Right renal cortex interstitium (tissue), 3 donors: ENCODE results near the gene HPS6. TPM values are rescaled to one million over a fixed set of nuclear protein-coding genes. Genes with fewer than 3 reads are reported as not detected.

Experiments used
- DNase-seq, 3 donors: peaks; one replicate each; pipeline ENCODE4 v3.0.0-alpha.2; 2013; ENCODE audit warnings: low read depth in 3 of 3, low spot score in 2 of 3
- polyA plus RNA-seq, 3 donors: library from polyadenylated mRNA; unstranded; fragments of 120-200 nt; gene quantifications; one replicate each; pipeline ENCODE4 v1.2.1, GENCODE V29; 2013; ENCODE audit not compliant: insufficient read length in 3 of 3

Gene HPS6
- polyA plus RNA-seq, 3 donors = 10.0 to 12.5 (median 11.2) TPM

DNA sequence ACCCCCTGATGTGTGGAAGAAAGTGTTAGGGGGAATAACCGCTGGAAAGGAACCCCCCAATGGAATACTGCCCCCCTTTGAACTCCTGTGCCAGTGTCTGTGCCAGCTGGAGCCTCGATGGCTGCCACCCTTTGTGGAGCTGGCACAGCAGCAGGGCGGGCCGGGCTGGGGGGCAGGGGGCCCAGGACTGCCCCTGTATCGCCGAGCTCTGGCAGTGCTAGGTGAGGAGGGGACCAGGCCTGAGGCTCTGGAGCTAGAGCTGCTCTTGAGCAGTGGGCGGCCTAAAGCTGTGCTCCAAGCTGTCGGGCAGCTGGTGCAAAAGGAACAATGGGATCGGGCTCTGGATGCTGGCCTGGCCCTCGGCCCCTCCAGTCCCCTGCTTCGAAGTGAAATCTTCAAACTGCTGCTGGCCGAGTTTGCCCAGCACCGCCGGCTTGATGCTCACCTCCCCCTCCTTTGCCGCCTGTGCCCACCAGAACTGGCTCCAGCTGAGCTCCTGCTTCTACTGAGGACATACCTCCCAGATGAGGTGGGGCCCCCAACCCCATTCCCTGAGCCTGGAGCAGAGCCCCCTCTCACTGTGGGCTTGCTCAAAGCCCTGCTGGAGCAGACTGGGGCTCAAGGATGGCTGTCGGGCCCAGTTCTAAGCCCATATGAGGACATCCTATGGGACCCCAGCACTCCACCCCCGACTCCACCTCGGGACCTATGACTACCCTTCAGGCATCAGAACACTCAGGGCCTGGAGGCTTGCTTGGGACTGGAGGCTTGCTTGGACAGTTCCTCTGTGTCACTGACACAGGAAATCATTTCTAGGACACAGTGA is 2.2 kb downstream of the HPS6 start:
- DNase-seq = no peak

DNA sequence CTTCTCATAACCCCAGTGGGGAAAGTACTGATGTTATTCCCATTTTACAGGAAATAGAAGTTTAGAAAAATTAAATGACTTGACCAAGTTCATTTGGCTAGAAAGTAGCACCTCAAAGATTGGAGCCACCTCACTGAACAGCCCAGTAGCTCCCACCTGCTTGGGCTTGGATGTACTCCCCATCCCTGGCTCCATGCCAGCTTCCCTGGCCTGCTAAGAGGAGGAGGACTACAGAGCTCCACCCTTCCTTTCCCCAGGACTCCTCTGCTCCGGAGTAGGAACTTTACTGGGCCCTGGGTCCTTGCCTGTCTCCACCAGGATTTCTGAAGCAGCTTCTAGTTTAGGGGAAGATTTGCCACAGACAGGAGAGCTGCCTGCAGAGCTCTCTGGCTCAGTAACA is 3.1 kb downstream of the HPS6 start:
- no peak for DNase-seq

GRCh38 chr10:102069071-102069470 is 3.9 kb downstream of the HPS6 start:
- DNase-seq = no peak

GRCh38 chr10:102072673-102073527 is 7.8 kb downstream of the HPS6 start:
- DNase-seq = peak; percentile 42 to 48 (median 43)

DNA sequence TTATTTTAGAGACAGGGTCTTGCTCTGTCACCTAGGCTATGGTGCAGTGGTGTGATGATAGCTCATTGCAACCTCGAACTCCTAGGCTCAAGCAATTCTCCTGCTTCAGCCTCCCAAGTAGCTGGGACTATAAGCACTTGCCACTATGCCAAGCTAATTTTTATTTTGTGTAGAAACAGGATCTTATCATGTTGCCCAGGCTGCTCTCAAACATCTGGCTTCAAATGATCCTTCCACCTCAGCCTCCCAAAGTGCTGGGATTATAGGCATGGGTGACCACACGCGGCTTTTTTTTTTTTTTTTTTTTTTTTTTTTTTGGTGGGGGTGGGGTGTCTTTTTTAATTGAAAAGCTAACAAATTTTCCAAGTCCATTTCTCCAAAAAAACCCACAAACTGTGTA is 18.4 kb downstream of the HPS6 start:
- no peak for DNase-seq

- no peak for DNase-seq
These were observed 20.2 kb downstream of the HPS6 start for GRCh38 chr10:102085336-102085735.

DNA sequence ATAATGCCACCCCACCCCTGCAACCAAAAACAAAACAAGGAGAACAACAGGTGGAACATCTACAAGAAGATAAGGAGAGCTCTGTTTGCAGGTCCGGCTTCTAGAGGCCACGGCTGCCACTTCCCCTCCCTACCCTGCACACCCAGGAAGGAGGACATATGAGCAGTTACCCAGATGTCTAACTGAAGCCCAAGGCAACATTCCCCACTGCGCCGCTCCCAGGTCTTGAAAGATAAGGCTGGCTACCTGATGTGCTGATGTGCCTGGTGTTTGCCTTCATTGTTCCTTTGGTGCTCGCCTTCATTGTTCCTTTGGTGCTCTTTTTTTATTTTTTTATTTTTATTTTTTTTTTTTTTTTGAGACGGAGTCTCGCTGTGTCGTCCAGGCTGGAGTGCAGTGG is 21.0 kb downstream of the HPS6 start:
- DNase-seq = no peak

- no peak for DNase-seq
These were observed 25.6 kb downstream of the HPS6 start for GRCh38 chr10:102090772-102091171.

DNA sequence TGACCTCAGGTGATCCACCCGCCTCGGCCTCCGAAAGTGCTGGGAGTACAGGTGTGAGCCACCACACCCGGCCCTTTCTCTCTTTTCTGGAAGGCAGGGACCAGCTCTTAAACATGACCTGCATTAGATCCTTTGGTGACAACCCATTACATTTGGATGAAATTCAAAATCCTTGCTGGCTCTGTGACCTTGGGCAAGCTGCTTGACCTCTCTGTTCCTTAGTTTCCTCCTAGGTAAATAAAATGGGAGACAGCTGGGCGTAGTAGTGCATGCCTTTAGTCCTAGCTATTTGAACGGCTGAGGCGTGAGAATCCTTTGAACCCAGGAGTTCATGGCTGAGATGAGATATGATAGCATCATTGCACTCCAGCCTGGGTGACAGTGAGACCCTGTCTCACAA is 31.3 kb downstream of the HPS6 start:
- DNase-seq = no peak

DNA sequence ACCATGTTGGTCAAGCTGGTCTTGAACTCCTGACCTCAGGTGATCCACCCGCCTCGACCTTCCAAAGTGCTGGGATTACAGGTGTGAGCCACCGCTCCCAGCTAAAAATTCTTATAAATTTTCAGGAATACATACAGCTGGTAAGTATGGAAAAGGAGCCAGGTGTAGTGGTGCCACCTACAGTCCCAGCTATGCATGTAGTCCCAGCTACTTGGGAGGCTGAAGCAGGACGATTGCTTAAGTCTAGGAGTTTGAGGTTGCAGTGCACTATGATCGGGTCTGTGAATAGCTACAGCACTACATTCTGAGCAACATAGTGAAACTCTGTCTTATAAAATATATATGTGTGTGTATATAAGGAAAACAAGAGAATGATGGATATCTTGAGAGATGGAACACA is 36.0 kb downstream of the HPS6 start:
- no peak for DNase-seq

DNA sequence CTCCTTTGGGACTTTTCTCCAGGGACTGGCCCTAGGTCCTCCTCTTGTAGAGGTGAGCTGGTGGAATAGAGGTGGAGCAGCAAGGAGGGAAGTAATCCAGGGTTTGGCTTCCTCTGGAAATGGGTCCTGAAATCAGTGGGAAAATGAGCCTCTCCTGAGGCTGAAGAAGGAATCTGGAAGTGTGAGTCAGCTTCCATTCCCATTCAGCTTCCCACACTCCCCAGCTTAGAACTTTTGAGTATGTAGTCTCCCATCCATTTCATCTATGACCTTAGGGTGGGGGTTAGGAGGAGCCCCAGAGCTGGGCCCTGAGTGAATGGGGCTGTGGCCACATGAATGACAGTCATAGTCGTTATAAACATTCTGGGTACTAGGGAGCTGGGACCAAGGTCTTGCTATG is 37.3 kb downstream of the HPS6 start:
- no peak for DNase-seq

DNA sequence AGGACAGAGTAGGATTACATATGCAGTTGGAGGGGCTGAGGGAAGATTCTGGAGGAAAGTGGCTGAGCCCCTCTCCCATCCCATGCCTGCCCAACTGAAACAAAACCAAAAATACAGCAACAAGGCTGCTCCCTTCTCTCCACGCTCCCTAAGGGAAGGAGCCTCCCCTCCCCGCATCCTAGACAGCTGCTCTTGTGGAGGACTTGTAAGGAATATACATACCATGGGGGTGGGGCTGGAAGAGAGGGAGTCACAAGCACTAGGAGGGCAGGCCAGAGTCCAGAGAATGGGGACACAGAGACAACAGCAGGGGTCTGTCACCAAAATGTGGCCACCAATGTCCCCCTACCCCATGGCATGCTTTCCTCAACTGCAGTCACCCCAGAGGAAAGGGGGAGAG is 41.8 kb downstream of the HPS6 start:
- no peak for DNase-seq

GRCh38 chr10:102109166-102110116 is 44.3 kb downstream of the HPS6 start:
- no peak for DNase-seq

- DNase-seq = no peak
These were observed 46.1 kb downstream of the HPS6 start for GRCh38 chr10:102111276-102111675.

DNA sequence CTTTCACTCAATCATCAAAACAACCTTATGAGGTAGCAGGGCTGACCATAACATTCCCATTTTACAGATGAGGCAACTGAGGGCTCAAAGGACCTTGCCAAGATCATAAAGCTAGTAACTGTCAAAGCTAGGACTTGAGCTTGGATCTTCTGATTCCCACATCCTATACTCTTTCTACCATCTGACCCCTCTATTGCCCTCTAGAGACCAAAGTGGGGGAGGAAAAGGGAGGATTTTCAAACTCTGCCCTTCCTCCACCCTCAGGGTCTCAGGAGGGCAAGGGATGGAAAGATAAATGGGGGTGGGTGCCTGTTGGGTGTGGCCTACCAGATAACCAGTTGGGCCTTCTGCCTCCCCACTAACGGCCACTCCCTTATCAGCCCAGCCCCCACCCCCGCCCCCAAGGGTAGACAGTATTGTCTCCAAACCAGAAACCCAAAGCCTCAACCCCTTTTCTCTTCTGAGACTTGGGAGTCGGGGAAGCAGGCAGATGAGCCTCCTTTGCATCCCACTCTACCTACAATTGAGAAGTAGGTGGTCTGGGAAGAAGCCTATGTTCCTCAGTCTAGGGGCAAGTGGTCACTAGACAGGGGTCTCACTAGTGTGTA is 47.2 kb downstream of the HPS6 start:
- no peak for DNase-seq

DNA sequence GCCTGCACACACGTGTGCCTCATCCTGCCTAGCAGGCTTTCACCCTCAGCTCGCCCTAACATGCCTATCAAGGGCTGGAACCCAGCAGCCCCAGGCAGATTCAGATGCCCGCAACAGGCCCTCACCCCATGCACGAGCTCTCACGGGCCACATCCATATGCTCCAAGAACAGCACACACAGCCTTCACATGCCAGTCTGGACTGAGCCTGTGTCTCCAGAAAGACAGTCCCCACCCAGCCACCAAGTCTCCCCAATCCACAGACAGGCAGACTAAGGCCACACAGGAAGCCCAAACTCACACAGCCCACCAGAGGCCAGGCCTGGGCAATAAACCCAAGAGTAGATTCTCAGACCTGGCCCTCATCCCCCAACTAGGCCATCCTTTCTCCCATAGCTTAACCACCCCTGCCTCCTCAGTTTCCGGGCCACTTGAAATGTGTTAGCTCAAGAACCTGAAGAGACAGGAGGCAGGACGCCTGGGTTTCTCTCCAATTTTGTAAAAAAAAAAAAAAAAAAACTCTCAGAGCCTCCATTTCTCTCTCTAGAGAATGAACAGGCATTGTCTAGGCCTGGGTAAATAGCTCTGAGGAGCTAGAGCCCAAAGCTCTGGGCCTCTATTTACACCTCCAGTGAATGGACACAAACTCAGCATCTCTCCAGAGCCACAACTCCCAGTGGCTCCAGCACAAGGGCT is 48.3 kb downstream of the HPS6 start:
- DNase-seq = no peak

- no peak for DNase-seq
These were observed 49.1 kb downstream of the HPS6 start for GRCh38 chr10:102113956-102114857.

- peak in 2 of 3 donors; percentile 76 to 79 for DNase-seq
These were observed 49.9 kb downstream of the HPS6 start for GRCh38 chr10:102114861-102115618.
